Measurements from ENCODE around the gene EXOC3L2. TPM values are rescaled to one million over a fixed set of nuclear protein-coding genes. Genes with fewer than 3 reads are reported as not detected.

EXOC3L2 gene
- total and polyA plus RNA-seq, 2 of the 8 experiments (the other 6 are each of a cell fraction or from before 2014, with no cell fraction given), result 1.4 to 1.6 TPM

- H3K79me2 ChIP-seq (ENCODE audit: control insufficient read depth in 1 of 2, insufficient read depth in 2 of 2, low read length in 2 of 2), result no peaks in the 10 kb centered on the region
- POLR2A ChIA-PET (ENCODE audit: partially characterized antibody), result interaction anchor here (2.0 kb wide), 1 partner anchor 12 kb away, joined by 5 read pairs; no protein-coding TSS in a partner anchor
- no peak overlapping the region for H2AK5ac ChIP-seq (ENCODE audit: low read depth, low read length)
- no peak overlapping the region for H3K14ac ChIP-seq (ENCODE audit: insufficient read length)
- H4K20me1 ChIP-seq (replicated peaks in 1 of 2; ENCODE audit: control insufficient read depth in 1 of 2, insufficient read depth in 2 of 2, low read length in 2 of 2), result peaks cover 0 to 4% of the 10 kb centered on the region in 2 experiments
- no peak overlapping the region for H3K27ac ChIP-seq (ENCODE audit: low read depth, low read length)
- 94% methylated on average over 6 of the region's 6 CpGs; no CpG with 5 or more reads in 1 of the 2 experiments for WGBS, 2 experiments (ENCODE audit: extremely low coverage in 1 of 2, insufficient coverage in 1 of 2, insufficient read length in 1 of 2, insufficient replicate concordance in 2 of 2, low coverage in 1 of 2, low lambda C conversion rate in 2 of 2, missing lambda C conversion rate in 1 of 2)
- FAIRE-seq (no peak), DNase-seq (ENCODE audit: low read depth in 1 of 2, low spot score in 2 of 2) (no peak)
- no peak overlapping the region for H4K5ac ChIP-seq (ENCODE audit: insufficient read length, low read depth, low read length)
- no peak overlapping the region for H3K9ac ChIP-seq (replicated peaks in 1 of 4; ENCODE audit: extremely low read depth in 1 of 4, low read depth in 3 of 4, low read length in 3 of 4)
- H3K18ac ChIP-seq (ENCODE audit: extremely low read depth, low read length), result no peak overlapping the region
- H2BK5ac ChIP-seq (ENCODE audit: low read depth, low read length), result no peak overlapping the region
- peaks cover 0 to 2% (median 0%) of the 10 kb centered on the region in 4 experiments; a peak in 3 of 8 replicates for H3K36me3 ChIP-seq (ENCODE audit: control insufficient read depth in 2 of 4, insufficient read depth in 4 of 4, low read length in 3 of 4)
- peak; percentile 75 for TF ChIP-seq TAF7 (optimal IDR thresholded peaks at IDR 0.05; ENCODE audit: borderline replicate concordance, low read depth, low read length)
- TF ChIP-seq E2F6 (IDR thresholded peaks at IDR 0.05), result no peak
- 0 out of 2 replicates have a peak, but pooled peaks have one; percentile 46 for TF ChIP-seq JUN (IDR thresholded peaks at IDR 0.05; ENCODE audit: low read depth, low read length)
- TF ChIP-seq SRF (IDR thresholded peaks at IDR 0.05; ENCODE audit: low read depth, low read length), result no peak
- no peak overlapping the region for H2BK120ac ChIP-seq (replicated peaks; ENCODE audit: low read depth, low read length)
- H3K79me1 ChIP-seq (ENCODE audit: low read depth, low read length), result no peaks in the 10 kb centered on the region
- H2BK20ac ChIP-seq (ENCODE audit: low read length), result no peak overlapping the region
- H3K9me3 ChIP-seq (ENCODE audit: insufficient read depth in 2 of 2, low read depth in 1 of 2, low read length in 1 of 2), result no peaks in the 10 kb centered on the region
- H4K8ac ChIP-seq (ENCODE audit: extremely low read depth, insufficient read depth, low read length), result no peak overlapping the region
- H2AFZ ChIP-seq (ENCODE audit: low read length), result no peak overlapping the region
- no peak overlapping the region for H3K4ac ChIP-seq (replicated peaks; ENCODE audit: insufficient read length, low read depth, low read length)
- no peak overlapping the region for H4K91ac ChIP-seq (replicated peaks; ENCODE audit: insufficient read length, low read length)
- no peak overlapping the region for H2BK15ac ChIP-seq (ENCODE audit: low read length)
- H3K56ac ChIP-seq (replicated peaks; ENCODE audit: insufficient read length, low read depth, low read length), result no peak overlapping the region
- no peak overlapping the region for H3K4me3 ChIP-seq (ENCODE audit: extremely low read depth in 1 of 4, insufficient read depth in 2 of 4, low read depth in 3 of 4, low read length in 4 of 4)
- H3K23ac ChIP-seq (ENCODE audit: insufficient read length), result no peak overlapping the region
- no peaks in the 10 kb centered on the region for H3K4me1 ChIP-seq (replicated peaks in 1 of 4; ENCODE audit: control insufficient read depth in 3 of 4, insufficient read depth in 4 of 4, low read length in 3 of 4)
- H3K27me3 ChIP-seq (replicated peaks in 1 of 4; ENCODE audit: control insufficient read depth in 3 of 4, extremely low read depth in 1 of 4, insufficient read depth in 3 of 4, low read length in 3 of 4), result no peaks in the 10 kb centered on the region; a peak in 1 of 7 replicates
- CTCF ChIA-PET (ENCODE audit: partially characterized antibody), result interaction anchor here (0.6 to 2.4 kb wide), 3 partner anchors 13 to 432 kb away, joined by 3 to 5 read pairs (median 3); no protein-coding TSS in a partner anchor
- 0 out of 2 replicates have a peak overlapping the region, but pooled peaks have one; percentile 17 for H2BK12ac ChIP-seq (ENCODE audit: low read depth, low read length)
- no peak overlapping the region for H3K4me2 ChIP-seq (ENCODE audit: insufficient read depth in 1 of 2, low read depth in 2 of 2, low read length in 2 of 2)
- no peaks in the 10 kb centered on the region for H3K23me2 ChIP-seq (ENCODE audit: low read depth, low read length)
Measured at GRCh38 chr19:45290381-45290931, 45.2 kb upstream of the EXOC3L2 start.

Data from H1 (cell line).